Liver (tissue), 3 donors: ENCODE data around the gene CDCA4.

Experiments
- ATF3 ChIP-seq: IDR thresholded peaks from 2 replicates; pipeline ENCODE4 v1.6.1; 2016; ENCODE audit warnings: antibody characterized with exemption
- CTCF ChIP-seq: fragments of 150-350 bp; IDR thresholded peaks from 2 replicates; pipeline ENCODE4 v1.5.1; 2017; ENCODE audit warnings: improper control_type of control experiment, low read depth, low read length; ENCODE audit not compliant: missing input control
- EGR1 ChIP-seq, 2 donors: IDR thresholded peaks; 2 replicates each; pipeline ENCODE4 v1.6.1; 2016 to 2018; ENCODE audit warnings: antibody characterized with exemption in 2 of 2, low read depth in 2 of 2
- FOXA1 ChIP-seq: IDR thresholded peaks from 2 replicates; pipeline ENCODE4 v1.6.1; 2016; ENCODE audit warnings: antibody characterized with exemption
- HNF4A ChIP-seq, 2 donors: conservative IDR thresholded peaks; 2 replicates each; pipeline ENCODE4 v1.6.1; 2016; ENCODE audit warnings: antibody characterized with exemption in 2 of 2, mild to moderate bottlenecking in 2 of 2
- JUND ChIP-seq, 2 donors: IDR thresholded peaks; 2 replicates each; pipeline ENCODE4 v1.6.1; 2016; ENCODE audit warnings: antibody characterized with exemption in 2 of 2
- RAD21 ChIP-seq, 2 donors: IDR thresholded peaks; 2 replicates each; pipeline ENCODE4 v1.6.1; 2016; ENCODE audit warnings: antibody characterized with exemption in 2 of 2, mild to moderate bottlenecking in 2 of 2
- REST ChIP-seq: IDR thresholded peaks from 2 replicates; pipeline ENCODE4 v1.6.1; 2016; ENCODE audit warnings: antibody characterized with exemption, mild to moderate bottlenecking
- RXRA ChIP-seq, 2 donors: IDR thresholded peaks; 2 replicates each; pipeline ENCODE4 v1.6.1; 2017 to 2018; ENCODE audit warnings: antibody characterized with exemption in 2 of 2, mild to moderate bottlenecking in 1 of 2
- ZBTB33 ChIP-seq: IDR thresholded peaks from 2 replicates; pipeline ENCODE4 v1.6.1; 2016; ENCODE audit warnings: antibody characterized with exemption
- donor health status: healthy.
- donor health status: healthy.

- TF ChIP-seq JUND (IDR thresholded peaks at IDR 0.05) (no peak), CTCF (no peak), HNF4A (conservative IDR thresholded peaks at IDR 0.05) (no peak), EGR1 (IDR thresholded peaks at IDR 0.05; ENCODE audit: low read depth in 2 of 2) (no peak), REST (no peak), ZBTB33 (no peak), ATF3 (no peak), RAD21 (IDR thresholded peaks at IDR 0.05) (no peak), FOXA1 (no peak), RXRA (IDR thresholded peaks at IDR 0.05) (no peak)
These were observed 14.7 kb downstream of the CDCA4 start for GRCh38 chr14:105005929-105006830.
